ENCODE results near the gene DNM3.

DNM3 gene

GRCh38 chr1:172443666-172444453, 602.6 kb downstream of the DNM3 start, which contains the start of gene PIGC:
PIGC (minus strand) TSS chr1:172444069; CDS start chr1:172442622, 1,447 bp downstream.
- peak; percentile 89 for DNase-seq

- DNase-seq = no peak
Observed at GRCh38 chr1:172446547-172446946, 605.2 kb downstream of the DNM3 start.

- DNase-seq = no peak
Observed at GRCh38 chr1:172447641-172448040, 606.3 kb downstream of the DNM3 start.

- no peak for DNase-seq
Observed at GRCh38 chr1:172448995-172449584, 607.8 kb downstream of the DNM3 start.

GRCh38 chr1:172449585-172450523, 608.6 kb downstream of the DNM3 start:
- peak; percentile 16 for DNase-seq

- DNase-seq = no peak
Observed at GRCh38 chr1:172450524-172450885, 609.2 kb downstream of the DNM3 start.

GRCh38 chr1:172451002-172451443, 609.7 kb downstream of the DNM3 start:
- no peak for DNase-seq

- no peak for DNase-seq
Observed at GRCh38 chr1:172452536-172453152, 611.3 kb downstream of the DNM3 start.

- no peak for DNase-seq
Observed at GRCh38 chr1:172453153-172453545, 611.9 kb downstream of the DNM3 start.

- DNase-seq = no peak
Observed at GRCh38 chr1:172453607-172454006, 612.3 kb downstream of the DNM3 start.

GRCh38 chr1:172455451-172455850, 614.2 kb downstream of the DNM3 start:
- DNase-seq = no peak

- DNase-seq = no peak
Observed at GRCh38 chr1:172456344-172456769, 615.1 kb downstream of the DNM3 start.

GRCh38 chr1:172457479-172458130, 616.3 kb downstream of the DNM3 start:
- DNase-seq = no peak

- no peak for DNase-seq
Observed at GRCh38 chr1:172460177-172460576, 618.9 kb downstream of the DNM3 start.

- DNase-seq = no peak
Observed at GRCh38 chr1:172460887-172461315, 619.6 kb downstream of the DNM3 start.
